Uterus (tissue), 2 donors: Measurements from ENCODE around the gene SERTAD1.

Experiments
- POLR2A ChIP-seq, 2 donors: fragments of 450-650 bp; IDR thresholded peaks; one replicate each; pipeline ENCODE4 v1.6.1; 2016; ENCODE audit warnings: antibody characterized with exemption in 2 of 2, mild to moderate bottlenecking in 1 of 2, moderate library complexity in 1 of 2
- TF ChIP-seq, protein P1 (sequence below), 4 experiments: fragments of 200-600 bp in 2 of 4; fragments of 450-650 bp in 2 of 4; sonication (generic) in 2 of 4; IDR thresholded peaks; one replicate each; pipeline ENCODE4 v1.5.1; 2016 to 2019; ENCODE audit warnings: antibody characterized with exemption in 4 of 4, mild to moderate bottlenecking in 2 of 4, moderate library complexity in 1 of 4

DNA sequence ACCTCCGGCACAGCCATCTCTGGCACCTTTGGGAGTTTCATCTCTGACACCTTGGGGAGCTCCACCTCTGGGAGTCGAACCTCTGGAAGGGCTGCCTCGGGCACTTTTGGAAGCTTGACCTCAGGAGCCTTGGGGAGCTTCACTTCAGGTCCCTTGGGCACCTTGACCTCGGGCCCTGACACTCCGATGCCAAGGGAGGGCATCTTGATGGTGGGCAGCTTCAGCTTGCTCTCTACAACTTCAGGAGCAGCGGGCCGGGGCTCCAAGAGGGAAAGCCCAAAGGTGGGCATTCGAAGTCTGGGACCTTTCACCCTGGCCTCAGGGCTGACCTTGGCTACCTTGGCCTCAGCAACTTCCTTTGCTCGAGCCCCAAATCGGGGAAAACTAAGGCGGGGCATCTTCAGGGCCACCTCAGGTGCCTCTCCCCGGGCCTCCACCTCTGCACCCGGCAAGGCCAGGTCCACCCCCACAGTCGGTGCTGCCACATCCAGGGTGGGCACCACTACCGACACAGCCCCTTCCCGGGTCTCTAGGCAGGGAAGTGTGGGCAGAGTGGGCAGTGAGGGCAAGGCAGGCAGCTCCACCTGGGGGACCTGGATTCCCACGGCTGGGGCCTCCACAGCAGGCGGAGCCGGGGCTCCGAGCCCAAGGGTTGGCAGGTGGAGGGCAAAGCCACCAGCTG is 28.8 kb downstream of the SERTAD1 start:
- TF ChIP-seq, protein P1, sequence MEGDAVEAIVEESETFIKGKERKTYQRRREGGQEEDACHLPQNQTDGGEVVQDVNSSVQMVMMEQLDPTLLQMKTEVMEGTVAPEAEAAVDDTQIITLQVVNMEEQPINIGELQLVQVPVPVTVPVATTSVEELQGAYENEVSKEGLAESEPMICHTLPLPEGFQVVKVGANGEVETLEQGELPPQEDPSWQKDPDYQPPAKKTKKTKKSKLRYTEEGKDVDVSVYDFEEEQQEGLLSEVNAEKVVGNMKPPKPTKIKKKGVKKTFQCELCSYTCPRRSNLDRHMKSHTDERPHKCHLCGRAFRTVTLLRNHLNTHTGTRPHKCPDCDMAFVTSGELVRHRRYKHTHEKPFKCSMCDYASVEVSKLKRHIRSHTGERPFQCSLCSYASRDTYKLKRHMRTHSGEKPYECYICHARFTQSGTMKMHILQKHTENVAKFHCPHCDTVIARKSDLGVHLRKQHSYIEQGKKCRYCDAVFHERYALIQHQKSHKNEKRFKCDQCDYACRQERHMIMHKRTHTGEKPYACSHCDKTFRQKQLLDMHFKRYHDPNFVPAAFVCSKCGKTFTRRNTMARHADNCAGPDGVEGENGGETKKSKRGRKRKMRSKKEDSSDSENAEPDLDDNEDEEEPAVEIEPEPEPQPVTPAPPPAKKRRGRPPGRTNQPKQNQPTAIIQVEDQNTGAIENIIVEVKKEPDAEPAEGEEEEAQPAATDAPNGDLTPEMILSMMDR (IDR thresholded peaks at IDR 0.05): no peak
- TF ChIP-seq POLR2A (IDR thresholded peaks at IDR 0.05): no peak
